Calu3 (cell line): ENCODE data around the gene MUCL1. TPM values are rescaled to one million over a fixed set of nuclear protein-coding genes. Genes with fewer than 3 reads are reported as not detected.

ENCODE experiments used
- Bru-seq: library from RNA; stranded (reverse); fragments of 400-500 nt; gene quantifications from one replicate; lab custom pipeline; 2021; lab: Mats Ljungman, UMichigan
- BruChase-seq, 2 experiments: library from RNA; stranded (reverse); fragments of 400-500 nt; gene quantifications; one replicate each; lab custom pipeline; 2021; lab: Mats Ljungman, UMichigan
- BruUV-seq: library from RNA; stranded (reverse); fragments of 400-500 nt; replicated peaks from 2 replicates; lab custom pipeline; 2021; lab: Mats Ljungman, UMichigan
- CTCF ChIA-PET: fragments of 300-600 bp; sonication (Branson Sonifier 250); formaldehyde crosslinking; loops from one replicate; lab custom pipeline; 2022; ENCODE audit warnings: antibody characterized with exemption; lab: Charles Lee
- DNase-seq: peaks from one replicate; pipeline ENCODE4 v3.0.0; 2022
- H3K27ac Mint-ChIP-seq: one replicate; pipeline ENCODE4 v1.8.0; 2022; ENCODE audit warnings: mixed read lengths; ENCODE audit not compliant: unreplicated experiment
- H3K27me3 Mint-ChIP-seq: one replicate; pipeline ENCODE4 v1.8.0; 2022; ENCODE audit warnings: mixed read lengths; ENCODE audit not compliant: unreplicated experiment
- H3K36me3 Mint-ChIP-seq: one replicate; pipeline ENCODE4 v1.8.0; 2022; ENCODE audit warnings: mild to moderate bottlenecking, moderate library complexity, mixed read lengths; ENCODE audit not compliant: insufficient read depth, unreplicated experiment
- H3K4me1 Mint-ChIP-seq: one replicate; pipeline ENCODE4 v1.8.0; 2022; ENCODE audit warnings: mild to moderate bottlenecking, low read depth, mixed read lengths; ENCODE audit not compliant: unreplicated experiment
- H3K4me3 Mint-ChIP-seq: one replicate; pipeline ENCODE4 v1.8.0; 2022; ENCODE audit warnings: mild to moderate bottlenecking, low read depth, moderate library complexity, mixed read lengths; ENCODE audit not compliant: unreplicated experiment
- H3K9me3 Mint-ChIP-seq: one replicate; pipeline ENCODE4 v1.8.0; 2022; ENCODE audit warnings: low read depth, mixed read lengths; ENCODE audit not compliant: unreplicated experiment
- intact Hi-C: fragments of 100-400 bp; cut with micrococcal nuclease; formaldehyde crosslinking; loops from one replicate; pipeline ENCODE4 v1.10.0; 2022; ENCODE audit not compliant: unreplicated experiment
- long read RNA-seq: library from polyadenylated mRNA; stranded (forward); transcript quantifications from one replicate; pipeline ENCODE4 v2.0.0, GENCODE V29; 2022
- total RNA-seq: library from RNA; stranded (reverse); gene quantifications from 2 replicates; pipeline ENCODE4 v1.2.3, GENCODE V29; 2022
- TF ChIP-seq, protein P1 (sequence below): fragments of 200-600 bp; IDR thresholded peaks from one replicate; pipeline ENCODE4 v1.8.0; 2022; ENCODE audit warnings: antibody characterized with exemption; ENCODE audit not compliant: unreplicated experiment

MUCL1 gene, protein sequence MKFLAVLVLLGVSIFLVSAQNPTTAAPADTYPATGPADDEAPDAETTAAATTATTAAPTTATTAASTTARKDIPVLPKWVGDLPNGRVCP
- total RNA-seq (not detected in 2 replicates), Bru-seq, nascent RNA (not detected), BruChase-seq, experiment 1, labeled RNA remaining after a 6-hour chase (not detected), BruChase-seq, experiment 2, labeled RNA remaining after a 2-hour chase (not detected)
- long read RNA-seq, result 0 reads

DNA sequence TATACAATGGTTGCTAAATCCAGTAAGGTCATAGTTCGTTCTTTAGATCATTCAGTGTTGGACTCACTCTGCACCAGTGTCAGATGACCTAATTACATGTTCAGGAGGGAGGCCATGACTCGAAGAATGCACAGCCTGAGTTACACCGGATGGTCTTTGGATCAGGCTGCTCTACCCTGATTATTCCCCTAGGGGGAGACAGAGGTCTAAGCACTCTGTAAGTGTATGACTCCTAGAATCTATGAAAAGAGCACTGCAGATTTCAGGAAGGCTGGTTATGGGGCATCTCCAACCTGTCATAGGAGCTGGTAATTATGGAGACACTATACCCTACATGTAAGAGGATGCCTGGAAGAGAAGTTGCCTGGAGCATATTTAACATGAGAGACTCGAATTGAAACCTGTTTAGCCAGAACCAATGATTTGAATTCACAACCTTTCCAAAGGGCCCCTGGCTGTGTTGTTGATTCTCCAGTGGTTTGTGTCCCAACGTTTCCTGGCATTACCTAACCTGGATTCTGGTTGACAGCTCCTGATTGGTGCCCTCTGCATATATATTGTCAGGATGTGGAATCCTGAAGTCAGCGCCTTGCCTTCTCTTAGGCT lies at the start of gene MUCL1:
MUCL1 (plus strand) TSS at position 584 of the 606 bp plus-strand sequence. CDS start 67 bp downstream, outside the sequence.
- peaks cover 71% of the 10 kb centered on the region for H3K27me3 Mint-ChIP-seq
- no peak within 1 kb of the TSS for H3K27ac Mint-ChIP-seq
- DNase-seq, result peak; percentile 83
- no TSS peak for BruUV-seq
- TF ChIP-seq, protein P1, sequence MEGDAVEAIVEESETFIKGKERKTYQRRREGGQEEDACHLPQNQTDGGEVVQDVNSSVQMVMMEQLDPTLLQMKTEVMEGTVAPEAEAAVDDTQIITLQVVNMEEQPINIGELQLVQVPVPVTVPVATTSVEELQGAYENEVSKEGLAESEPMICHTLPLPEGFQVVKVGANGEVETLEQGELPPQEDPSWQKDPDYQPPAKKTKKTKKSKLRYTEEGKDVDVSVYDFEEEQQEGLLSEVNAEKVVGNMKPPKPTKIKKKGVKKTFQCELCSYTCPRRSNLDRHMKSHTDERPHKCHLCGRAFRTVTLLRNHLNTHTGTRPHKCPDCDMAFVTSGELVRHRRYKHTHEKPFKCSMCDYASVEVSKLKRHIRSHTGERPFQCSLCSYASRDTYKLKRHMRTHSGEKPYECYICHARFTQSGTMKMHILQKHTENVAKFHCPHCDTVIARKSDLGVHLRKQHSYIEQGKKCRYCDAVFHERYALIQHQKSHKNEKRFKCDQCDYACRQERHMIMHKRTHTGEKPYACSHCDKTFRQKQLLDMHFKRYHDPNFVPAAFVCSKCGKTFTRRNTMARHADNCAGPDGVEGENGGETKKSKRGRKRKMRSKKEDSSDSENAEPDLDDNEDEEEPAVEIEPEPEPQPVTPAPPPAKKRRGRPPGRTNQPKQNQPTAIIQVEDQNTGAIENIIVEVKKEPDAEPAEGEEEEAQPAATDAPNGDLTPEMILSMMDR, result peak; percentile 82
- no peaks in the 10 kb centered on the region for H3K4me1 Mint-ChIP-seq
- CTCF ChIA-PET, result interaction anchor here (1.0 kb wide), 1 partner anchor 103 kb away, joined by 3 read pairs; no protein-coding TSS in a partner anchor
- H3K4me3 Mint-ChIP-seq, result no peak within 1 kb of the TSS
- intact Hi-C loops, result loop anchor here (1.0 to 5.0 kb wide), 4 partner anchors 81 to 218 kb away; no protein-coding TSS in a partner anchor
- no peaks in the 10 kb centered on the region for H3K36me3 Mint-ChIP-seq
- H3K9me3 Mint-ChIP-seq, result no peaks in the 10 kb centered on the region

DNA sequence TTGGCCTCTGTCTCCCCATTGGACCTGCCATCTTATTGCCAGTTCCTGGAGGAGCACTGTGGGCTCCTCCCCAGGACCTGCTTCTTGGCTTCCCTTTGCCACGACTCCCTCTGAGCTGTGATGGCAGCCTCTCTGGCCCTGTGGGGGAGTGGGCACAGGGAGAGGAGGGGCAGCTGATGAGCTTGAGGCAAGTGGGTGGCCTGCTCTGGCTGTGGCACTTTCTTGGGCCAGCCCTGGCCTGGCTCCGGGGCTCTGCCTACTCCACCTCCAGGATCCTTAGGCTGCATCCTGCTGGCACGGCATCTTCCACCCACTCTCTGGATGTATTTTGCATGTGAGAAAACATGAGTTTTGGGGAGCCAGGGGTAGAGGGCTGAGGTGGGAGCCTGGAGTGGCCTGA lies 32.6 kb upstream of the MUCL1 start:
- TF ChIP-seq, protein P1, result no peak
- Mint-ChIP-seq H3K36me3 (no peaks in the 10 kb centered on the region), H3K4me3 (no peak overlapping the region), H3K9me3 (no peaks in the 10 kb centered on the region), H3K4me1 (no peaks in the 10 kb centered on the region), H3K27ac (no peak overlapping the region), H3K27me3 (peaks cover 26% of the 10 kb centered on the region)
- intact Hi-C loops, result no loop called here
- no TSS peak for BruUV-seq
- no peak for DNase-seq
- CTCF ChIA-PET, result no interaction called here

DNA sequence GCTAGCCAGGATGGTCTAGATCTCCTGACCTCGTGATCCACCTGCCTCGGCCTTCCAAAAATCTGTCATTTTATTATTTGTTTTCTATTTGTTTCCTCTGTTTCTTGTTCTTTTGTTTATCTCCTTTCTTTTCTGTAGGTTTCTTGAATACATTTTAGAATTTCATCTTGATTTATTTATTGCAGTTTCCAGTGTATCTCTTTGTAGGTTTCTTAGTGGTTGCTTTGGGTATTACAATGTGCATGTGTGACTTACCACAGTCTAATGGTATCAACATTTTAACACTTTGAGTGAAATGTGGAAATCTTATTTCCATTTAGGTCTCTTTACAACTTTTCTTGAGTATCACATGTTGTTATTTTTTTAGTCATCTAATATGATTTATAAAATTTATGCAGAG lies 29.9 kb upstream of the MUCL1 start:
- no peak for DNase-seq
- no TSS peak for BruUV-seq
- Mint-ChIP-seq H3K27me3 (peaks cover 14% of the 10 kb centered on the region), H3K9me3 (no peaks in the 10 kb centered on the region), H3K4me3 (no peak overlapping the region), H3K4me1 (no peaks in the 10 kb centered on the region), H3K36me3 (no peaks in the 10 kb centered on the region), H3K27ac (no peak overlapping the region)
- intact Hi-C loops, result no loop called here
- CTCF ChIA-PET, result no interaction called here
- TF ChIP-seq, protein P1, result peak; percentile 36

DNA sequence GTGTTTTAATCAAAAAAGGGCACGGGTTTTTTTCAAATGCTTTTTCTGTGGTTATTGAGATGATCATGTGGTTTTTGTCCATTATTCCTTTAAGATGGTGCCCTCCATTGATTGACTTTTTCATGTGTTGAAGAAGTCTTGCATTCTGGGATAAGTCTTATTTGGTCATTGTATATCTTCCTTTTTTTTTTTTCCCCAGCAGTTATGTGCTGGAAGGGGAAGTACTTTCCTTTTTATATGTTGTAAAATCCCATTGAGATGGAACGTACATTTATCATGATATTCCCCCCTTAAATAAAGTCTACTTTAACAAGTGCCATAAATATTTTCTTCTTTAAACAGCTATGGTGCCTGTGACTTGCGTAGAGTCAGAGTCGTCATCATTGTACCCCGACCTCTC lies 24.8 kb upstream of the MUCL1 start:
- no TSS peak for BruUV-seq

More for the DNA sequence above, 24.8 kb upstream of the MUCL1 start:
- Mint-ChIP-seq H3K36me3 (no peaks in the 10 kb centered on the region), H3K27me3 (no peaks in the 10 kb centered on the region), H3K9me3 (no peaks in the 10 kb centered on the region), H3K27ac (no peak overlapping the region), H3K4me3 (no peak overlapping the region), H3K4me1 (no peaks in the 10 kb centered on the region)
- intact Hi-C loops, result no loop called here
- TF ChIP-seq, protein P1, result no peak
- CTCF ChIA-PET, result no interaction called here
- no peak for DNase-seq
